GM23338 (cell line): ENCODE measurements around the gene PRDX3. TPM values are rescaled to one million over a fixed set of nuclear protein-coding genes. Genes with fewer than 3 reads are reported as not detected.

Experiments used
- ATAC-seq: fragments of 200-7000 bp; cut with Tn5 transposase; 3 replicates; pipeline ENCODE4 v1.9.1; 2020
- DNase-seq: peaks from one replicate; pipeline ENCODE4 v3.0.0-alpha.2; 2015; ENCODE audit warnings: low spot score
- H2AFZ ChIP-seq: fragments of 200-600 bp; sonication (generic); 2 replicates; pipeline ENCODE4 v1.8.0; 2016; ENCODE audit warnings: antibody characterized with exemption, mild to moderate bottlenecking, moderate library complexity
- H3F3A ChIP-seq: fragments of 200-600 bp; sonication (generic); replicated peaks from 2 replicates; pipeline ENCODE4 v1.8.0; 2017; ENCODE audit warnings: antibody characterized with exemption, mixed run types, low read depth
- H3K27ac ChIP-seq: fragments of 200-600 bp; sonication (generic); 2 replicates; pipeline ENCODE4 v1.6.1; 2016; ENCODE audit warnings: low read depth
- H3K27me3 ChIP-seq: fragments of 200-600 bp; sonication (generic); 2 replicates; pipeline ENCODE4 v1.8.0; 2016; ENCODE audit warnings: mild to moderate bottlenecking, mixed run types, moderate library complexity; ENCODE audit not compliant: insufficient read depth
- H3K36me3 ChIP-seq: fragments of 200-600 bp; sonication (generic); 2 replicates; pipeline ENCODE4 v1.8.0; 2016; ENCODE audit warnings: mild to moderate bottlenecking; ENCODE audit not compliant: insufficient read depth
- H3K4me1 ChIP-seq: fragments of 200-600 bp; sonication (generic); 2 replicates; pipeline ENCODE4 v1.8.0; 2016; ENCODE audit warnings: mild to moderate bottlenecking, moderate library complexity; ENCODE audit not compliant: insufficient read depth
- H3K4me2 ChIP-seq: fragments of 200-600 bp; sonication (generic); 2 replicates; pipeline ENCODE4 v1.7.1; 2017; ENCODE audit warnings: mixed run types
- H3K4me3 ChIP-seq: fragments of 200-600 bp; sonication (generic); 2 replicates; pipeline ENCODE4 v1.6.1; 2016; ENCODE audit warnings: mixed run types
- H3K79me2 ChIP-seq: fragments of 200-600 bp; sonication (generic); replicated peaks from 2 replicates; pipeline ENCODE4 v1.8.0; 2017; ENCODE audit warnings: mild to moderate bottlenecking; ENCODE audit not compliant: insufficient read depth
- H3K9me2 ChIP-seq: fragments of 200-600 bp; sonication (generic); 2 replicates; pipeline ENCODE4 v1.8.0; 2017; ENCODE audit not compliant: insufficient read depth
- H4K20me1 ChIP-seq: fragments of 200-600 bp; sonication (generic); replicated peaks from 2 replicates; pipeline ENCODE4 v1.8.0; 2017; ENCODE audit warnings: mild to moderate bottlenecking; ENCODE audit not compliant: insufficient read depth
- H3K27ac Mint-ChIP-seq: 2 replicates; pipeline ENCODE4 v1.8.0; 2020; ENCODE audit warnings: inconsistent platforms, mild to moderate bottlenecking, moderate library complexity, mixed read lengths
- H3K27me3 Mint-ChIP-seq: 3 replicates; pipeline ENCODE4 v1.8.0; 2022; ENCODE audit warnings: low read depth, mild to moderate bottlenecking, moderate library complexity, mixed read lengths, inconsistent platforms; ENCODE audit not compliant: insufficient read depth, poor library complexity
- H3K36me3 Mint-ChIP-seq: 3 replicates; pipeline ENCODE4 v1.8.0; 2021; ENCODE audit warnings: low read depth, mild to moderate bottlenecking, inconsistent platforms, moderate library complexity, mixed read lengths
- H3K4me1 Mint-ChIP-seq: 3 replicates; pipeline ENCODE4 v1.8.0; 2020; ENCODE audit warnings: mild to moderate bottlenecking, inconsistent platforms, mixed read lengths
- H3K4me3 Mint-ChIP-seq: 3 replicates; pipeline ENCODE4 v1.8.0; 2021; ENCODE audit warnings: moderate library complexity, mild to moderate bottlenecking, inconsistent platforms, mixed read lengths
- H3K9me3 Mint-ChIP-seq: 3 replicates; pipeline ENCODE4 v1.8.0; 2020; ENCODE audit warnings: moderate library complexity, mild to moderate bottlenecking, inconsistent platforms, mixed read lengths
- CREB1 ChIP-seq: fragments of 250-450 bp; sonication (Bioruptor Pico); IDR thresholded peaks from 2 replicates; pipeline ENCODE4 v1.5.0; 2020; ENCODE audit warnings: low read depth, mild to moderate bottlenecking, moderate library complexity
- CTCF ChIP-seq, 2 experiments: fragments of 200-600 bp in 1 of 2; sonication (generic) in 1 of 2; conservative IDR thresholded peaks; 2 replicates each; pipeline versions ENCODE4 v1.5.1 to v1.6.1; 2016 to 2017; ENCODE audit warnings: antibody characterized with exemption in 2 of 2, low read depth in 2 of 2, mild to moderate bottlenecking in 2 of 2, moderate library complexity in 1 of 2
- ETS1 ChIP-seq: IDR thresholded peaks from 2 replicates; pipeline ENCODE4 v1.6.1; 2016; ENCODE audit warnings: antibody characterized with exemption
- EZH2phosphoT487 ChIP-seq: fragments of 200-600 bp; sonication (generic); IDR thresholded peaks from one replicate; pipeline ENCODE4 v1.8.1; 2018; ENCODE audit warnings: antibody characterized with exemption; ENCODE audit not compliant: unreplicated experiment
- POLR2AphosphoS5 ChIP-seq: IDR thresholded peaks from 2 replicates; pipeline ENCODE4 v1.6.1; 2016; ENCODE audit warnings: antibody characterized with exemption, low read depth
- REST ChIP-seq: IDR thresholded peaks from one replicate; pipeline ENCODE4 v1.6.1; 2018; ENCODE audit warnings: antibody characterized with exemption; ENCODE audit not compliant: unreplicated experiment
- STAT1 ChIP-seq: IDR thresholded peaks from one replicate; pipeline ENCODE4 v1.6.1; 2016; ENCODE audit warnings: antibody characterized with exemption; ENCODE audit not compliant: unreplicated experiment
- ZNF331 ChIP-seq: fragments of 250-450 bp; sonication (Bioruptor Pico); IDR thresholded peaks from 2 replicates; pipeline ENCODE4 v1.5.0; 2020; ENCODE audit warnings: low read depth, mild to moderate bottlenecking, moderate library complexity
- polyA plus RNA-seq: library from polyadenylated mRNA; unstranded; fragments of >200 nt; fragmentation: Nextera tagmentation; extraction: Ambion mirVana; gene quantifications from 2 replicates; pipeline ENCODE4 v1.2.1, GENCODE V29; 2016
- total RNA-seq: library from RNA; depleted of rRNA; stranded (reverse); fragments of >200 nt; shearing (Covaris generic); gene quantifications from 2 replicates; pipeline ENCODE4 v1.2.3, GENCODE V29; 2014

PRDX3 gene
- total and polyA plus RNA-seq, 2 experiments from 2014 or later: 275 to 285 TPM

- H3K4me1 ChIP-seq: no peaks in the 10 kb centered on the region
- ATAC-seq (peak; percentile 95), DNase-seq (peak; percentile 64)
- H3K9me3 Mint-ChIP-seq: peaks cover 3% of the 10 kb centered on the region; the same call in 1 of the 3 replicates
- no peaks in the 10 kb centered on the region for H3K36me3 ChIP-seq
- no peaks in the 10 kb centered on the region for H3F3A ChIP-seq
- H3K9me2 ChIP-seq: no peaks in the 10 kb centered on the region
- TF ChIP-seq CTCF (conservative IDR thresholded peaks at IDR 0.05; ENCODE audit: low read depth in 2 of 2) (peak; percentile 60 to 89), ZNF331 (CRISPR knock-in tag) (no peak), REST (no peak)
- no peaks in the 10 kb centered on the region for H3K79me2 ChIP-seq
- H3K27ac ChIP-seq: no peak overlapping the region
- H3K4me3 Mint-ChIP-seq: no peak overlapping the region
- no peaks in the 10 kb centered on the region; the same call in 1 of the 2 replicates for H4K20me1 ChIP-seq
- no peak overlapping the region for H3K4me3 ChIP-seq
- no peaks in the 10 kb centered on the region for H3K4me1 Mint-ChIP-seq
- peaks cover 1% of the 10 kb centered on the region for H3K27me3 Mint-ChIP-seq
- no peak overlapping the region for H3K4me2 ChIP-seq
- no peak overlapping the region for H3K27ac Mint-ChIP-seq
- no peak overlapping the region for H2AFZ ChIP-seq
- H3K27me3 ChIP-seq: no peaks in the 10 kb centered on the region
- peaks cover 19% of the 10 kb centered on the region for H3K36me3 Mint-ChIP-seq
Measured at GRCh38 chr10:119139464-119140067, 39.0 kb downstream of the PRDX3 start.

- DNase-seq (no peak), ATAC-seq (no peak)
- no peak overlapping the region for H2AFZ ChIP-seq
- Mint-ChIP-seq H3K4me3 (no peak overlapping the region), H3K4me1 (no peaks in the 10 kb centered on the region), H3K27me3 (peaks cover 1% of the 10 kb centered on the region), H3K9me3 (peaks cover 3% of the 10 kb centered on the region; the same call in 1 of the 3 replicates), H3K36me3 (peaks cover 25% of the 10 kb centered on the region), H3K27ac (0 out of 2 replicates have a peak overlapping the region, but pooled peaks have one; percentile 39)
- H4K20me1 ChIP-seq: no peaks in the 10 kb centered on the region; the same call in 1 of the 2 replicates
- no peak overlapping the region for H3K27ac ChIP-seq
- H3K4me2 ChIP-seq: no peak overlapping the region
- no peaks in the 10 kb centered on the region for H3K27me3 ChIP-seq
- H3K4me1 ChIP-seq: no peaks in the 10 kb centered on the region
- no peaks in the 10 kb centered on the region for H3F3A ChIP-seq
- H3K4me3 ChIP-seq: no peak overlapping the region
- H3K79me2 ChIP-seq: no peaks in the 10 kb centered on the region
- no peaks in the 10 kb centered on the region for H3K9me2 ChIP-seq
- H3K36me3 ChIP-seq: no peaks in the 10 kb centered on the region
- TF ChIP-seq CREB1 (CRISPR knock-in tag): no peak
- no peak for TF ChIP-seq EZH2phosphoT487
- no peak for TF ChIP-seq ETS1
- no peak; the same call in 1 of the 2 replicates for TF ChIP-seq POLR2AphosphoS5
- TF ChIP-seq STAT1: no peak
- TF ChIP-seq ZNF331 (CRISPR knock-in tag): no peak
Measured at GRCh38 chr10:119138346-119139306, 40.0 kb downstream of the PRDX3 start.
